SK-N-SH treated with all-trans-retinoic acid at 6 μM for 48 hours (cell line): ENCODE measurements around the gene VPS33B.
"Not testable (repeated sequence)": the region's sequence is repeated elsewhere in the genome, so short reads cannot be mapped to it uniquely, and the experiment has no call there.

Source experiments
- ATAC-seq: fragments of 200-7000 bp; cut with Tn5 transposase; 3 replicates; pipeline ENCODE4 v1.9.1; 2020; ENCODE audit warnings: mild to moderate bottlenecking, moderate library complexity
- ARNTL ChIP-seq: fragments of 450-650 bp; formaldehyde crosslinking; IDR thresholded peaks from 2 replicates; pipeline ENCODE4 v1.5.0; 2020; ENCODE audit warnings: low read depth, mild to moderate bottlenecking, moderate library complexity, borderline replicate concordance
- BACH2 ChIP-seq: fragments of 250-450 bp; sonication (Bioruptor Pico); IDR thresholded peaks from 2 replicates; pipeline ENCODE4 v1.9.0; 2021; ENCODE audit warnings: mild to moderate bottlenecking, borderline replicate concordance
- CSDC2 ChIP-seq: fragments of 250-450 bp; sonication (Bioruptor Pico); IDR thresholded peaks from 2 replicates; pipeline ENCODE4 v1.5.0; 2020; ENCODE audit warnings: mild to moderate bottlenecking, moderate library complexity
- CSRNP3 ChIP-seq: fragments of 250-450 bp; sonication (Bioruptor Pico); IDR thresholded peaks from 2 replicates; pipeline ENCODE4 v1.5.1; 2021; ENCODE audit warnings: mild to moderate bottlenecking, moderate library complexity
- GLIS3 ChIP-seq: fragments of 250-450 bp; sonication (Bioruptor Pico); IDR thresholded peaks from 2 replicates; pipeline ENCODE4 v1.5.0; 2020; ENCODE audit warnings: mild to moderate bottlenecking, moderate library complexity
- ISL1 ChIP-seq: fragments of 250-450 bp; sonication (Bioruptor Pico); IDR thresholded peaks from 2 replicates; pipeline ENCODE4 v2.1.2; 2022; ENCODE audit warnings: mild to moderate bottlenecking, moderate library complexity
- PATZ1 ChIP-seq: fragments of 250-450 bp; sonication (Bioruptor Pico); IDR thresholded peaks from 2 replicates; pipeline ENCODE4 v1.8.0; 2020; ENCODE audit warnings: mild to moderate bottlenecking, moderate library complexity, borderline replicate concordance
- POU6F1 ChIP-seq: fragments of 250-450 bp; sonication (Bioruptor Pico); IDR thresholded peaks from 2 replicates; pipeline ENCODE4 v1.8.0; 2021; ENCODE audit warnings: low read depth, mild to moderate bottlenecking, moderate library complexity, borderline replicate concordance
- PPARA ChIP-seq: fragments of 250-450 bp; sonication (Bioruptor Pico); IDR thresholded peaks from 2 replicates; pipeline ENCODE4 v1.5.0; 2020; ENCODE audit warnings: mild to moderate bottlenecking, borderline replicate concordance
- RARB ChIP-seq: fragments of 250-450 bp; sonication (Bioruptor Pico); IDR thresholded peaks from 2 replicates; pipeline ENCODE4 v1.8.0; 2021; ENCODE audit warnings: mild to moderate bottlenecking, moderate library complexity
- SNAI2 ChIP-seq: fragments of 250-450 bp; sonication (Bioruptor Pico); IDR thresholded peaks from 2 replicates; pipeline ENCODE4 v1.5.0; 2020; ENCODE audit warnings: mild to moderate bottlenecking, moderate library complexity
- TOX ChIP-seq: fragments of 250-450 bp; sonication (Bioruptor Pico); IDR thresholded peaks from 2 replicates; pipeline ENCODE4 v1.8.0; 2021; ENCODE audit warnings: mild to moderate bottlenecking, moderate library complexity, borderline replicate concordance
- ZC3H10 ChIP-seq: fragments of 250-450 bp; sonication (Bioruptor Pico); IDR thresholded peaks from 2 replicates; pipeline ENCODE4 v1.5.1; 2021; ENCODE audit warnings: mild to moderate bottlenecking, moderate library complexity
- ZFP3 ChIP-seq: fragments of 250-450 bp; sonication (Bioruptor Pico); IDR thresholded peaks from 2 replicates; pipeline ENCODE4 v1.5.0; 2020; ENCODE audit warnings: mild to moderate bottlenecking, moderate library complexity
- ZFP30 ChIP-seq: fragments of 450-650 bp; formaldehyde crosslinking; IDR thresholded peaks from 2 replicates; pipeline ENCODE4 v1.5.0; 2022; ENCODE audit warnings: mild to moderate bottlenecking, moderate library complexity
- ZNF70 ChIP-seq: fragments of 450-650 bp; formaldehyde crosslinking; IDR thresholded peaks from 2 replicates; pipeline ENCODE4 v1.5.0; 2020; ENCODE audit warnings: mild to moderate bottlenecking, moderate library complexity
- TF ChIP-seq, protein P1 (sequence below): fragments of 250-450 bp; sonication (Bioruptor Pico); IDR thresholded peaks from 2 replicates; pipeline ENCODE4 v1.5.0; 2020; ENCODE audit warnings: mild to moderate bottlenecking, moderate library complexity
- TF ChIP-seq, protein P2 (sequence below): fragments of 250-450 bp; sonication (Bioruptor Pico); IDR thresholded peaks from 2 replicates; pipeline ENCODE4 v1.5.1; 2020; ENCODE audit warnings: low read depth, mild to moderate bottlenecking, moderate library complexity

Gene VPS33B

DNA sequence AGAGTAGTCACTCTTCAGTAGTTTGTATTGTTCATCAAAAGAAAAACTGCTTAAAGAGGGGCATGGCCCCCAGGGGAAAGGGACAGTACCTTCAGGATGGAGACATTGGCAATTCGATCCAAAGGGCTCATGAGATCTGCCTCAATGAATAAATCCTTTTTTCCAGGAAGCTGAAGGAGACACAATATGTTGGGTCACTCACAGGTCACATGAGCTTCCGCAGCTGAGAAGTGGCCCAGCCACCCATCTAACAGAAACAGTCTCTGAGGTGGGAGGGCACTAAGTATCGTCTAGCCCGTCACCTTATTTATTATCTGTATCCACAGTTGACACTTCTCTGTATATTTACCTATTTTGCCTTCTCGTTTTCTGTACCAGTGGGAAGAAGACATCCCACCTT, 4.7 kb downstream of the VPS33B start:
- no peak for ATAC-seq
- TF ChIP-seq ZFP3 (no peak), TOX (CRISPR knock-in tag) (no peak), PATZ1 (CRISPR knock-in tag) (no peak), ZC3H10 (CRISPR knock-in tag) (no peak), RARB (CRISPR knock-in tag) (no peak), CSRNP3 (CRISPR knock-in tag) (no peak), POU6F1 (no peak), ZFP30 (CRISPR knock-in tag) (no peak), ARNTL (no peak), ISL1 (CRISPR knock-in tag) (no peak), GLIS3 (CRISPR knock-in tag) (no peak), BACH2 (CRISPR knock-in tag) (no peak)
- TF ChIP-seq, protein P1, sequence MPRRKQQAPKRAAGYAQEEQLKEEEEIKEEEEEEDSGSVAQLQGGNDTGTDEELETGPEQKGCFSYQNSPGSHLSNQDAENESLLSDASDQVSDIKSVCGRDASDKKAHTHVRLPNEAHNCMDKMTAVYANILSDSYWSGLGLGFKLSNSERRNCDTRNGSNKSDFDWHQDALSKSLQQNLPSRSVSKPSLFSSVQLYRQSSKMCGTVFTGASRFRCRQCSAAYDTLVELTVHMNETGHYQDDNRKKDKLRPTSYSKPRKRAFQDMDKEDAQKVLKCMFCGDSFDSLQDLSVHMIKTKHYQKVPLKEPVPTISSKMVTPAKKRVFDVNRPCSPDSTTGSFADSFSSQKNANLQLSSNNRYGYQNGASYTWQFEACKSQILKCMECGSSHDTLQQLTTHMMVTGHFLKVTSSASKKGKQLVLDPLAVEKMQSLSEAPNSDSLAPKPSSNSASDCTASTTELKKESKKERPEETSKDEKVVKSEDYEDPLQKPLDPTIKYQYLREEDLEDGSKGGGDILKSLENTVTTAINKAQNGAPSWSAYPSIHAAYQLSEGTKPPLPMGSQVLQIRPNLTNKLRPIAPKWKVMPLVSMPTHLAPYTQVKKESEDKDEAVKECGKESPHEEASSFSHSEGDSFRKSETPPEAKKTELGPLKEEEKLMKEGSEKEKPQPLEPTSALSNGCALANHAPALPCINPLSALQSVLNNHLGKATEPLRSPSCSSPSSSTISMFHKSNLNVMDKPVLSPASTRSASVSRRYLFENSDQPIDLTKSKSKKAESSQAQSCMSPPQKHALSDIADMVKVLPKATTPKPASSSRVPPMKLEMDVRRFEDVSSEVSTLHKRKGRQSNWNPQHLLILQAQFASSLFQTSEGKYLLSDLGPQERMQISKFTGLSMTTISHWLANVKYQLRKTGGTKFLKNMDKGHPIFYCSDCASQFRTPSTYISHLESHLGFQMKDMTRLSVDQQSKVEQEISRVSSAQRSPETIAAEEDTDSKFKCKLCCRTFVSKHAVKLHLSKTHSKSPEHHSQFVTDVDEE (CRISPR knock-in tag): no peak
- TF ChIP-seq, protein P2, sequence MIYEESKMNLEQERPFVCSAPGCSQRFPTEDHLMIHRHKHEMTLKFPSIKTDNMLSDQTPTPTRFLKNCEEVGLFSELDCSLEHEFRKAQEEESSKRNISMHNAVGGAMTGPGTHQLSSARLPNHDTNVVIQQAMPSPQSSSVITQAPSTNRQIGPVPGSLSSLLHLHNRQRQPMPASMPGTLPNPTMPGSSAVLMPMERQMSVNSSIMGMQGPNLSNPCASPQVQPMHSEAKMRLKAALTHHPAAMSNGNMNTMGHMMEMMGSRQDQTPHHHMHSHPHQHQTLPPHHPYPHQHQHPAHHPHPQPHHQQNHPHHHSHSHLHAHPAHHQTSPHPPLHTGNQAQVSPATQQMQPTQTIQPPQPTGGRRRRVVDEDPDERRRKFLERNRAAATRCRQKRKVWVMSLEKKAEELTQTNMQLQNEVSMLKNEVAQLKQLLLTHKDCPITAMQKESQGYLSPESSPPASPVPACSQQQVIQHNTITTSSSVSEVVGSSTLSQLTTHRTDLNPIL: no peak

- ATAC-seq: not testable (repeated sequence)
Observed at GRCh38 chr15:91013701-91014100, 8.7 kb downstream of the VPS33B start.

DNA sequence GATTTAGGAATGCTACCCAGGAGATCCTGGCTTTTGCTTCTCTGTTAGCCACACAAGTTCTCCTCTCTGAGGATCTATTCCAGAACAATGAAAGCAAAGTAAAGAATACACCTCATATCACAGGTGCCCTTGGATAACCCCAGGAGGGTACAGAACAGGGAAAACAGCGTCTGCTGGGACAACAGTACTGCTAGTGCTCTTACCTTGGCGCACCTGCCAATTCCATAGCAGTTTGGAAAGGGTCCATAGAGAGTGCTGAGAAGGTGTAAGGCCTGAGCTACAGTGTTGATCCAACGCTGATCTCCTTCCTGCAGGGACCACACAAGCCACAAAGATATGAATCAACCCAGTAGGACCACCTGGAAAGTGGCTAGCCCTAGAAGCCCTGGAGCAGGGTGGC, 15.1 kb downstream of the VPS33B start:
- TF ChIP-seq ZC3H10 (CRISPR knock-in tag) (no peak), ISL1 (CRISPR knock-in tag) (no peak), SNAI2 (no peak), GLIS3 (CRISPR knock-in tag) (no peak), ZNF70 (CRISPR knock-in tag) (no peak), PATZ1 (CRISPR knock-in tag) (no peak), CSDC2 (CRISPR knock-in tag) (no peak), PPARA (CRISPR knock-in tag) (no peak)
- TF ChIP-seq, protein P1 (CRISPR knock-in tag): no peak
- ATAC-seq: no peak
